GM23338 (cell line): ENCODE data around the gene PLEKHJ1. TPM values are rescaled to one million over a fixed set of nuclear protein-coding genes. Genes with fewer than 3 reads are reported as not detected.
A peak's percentile ranks its signal among the peaks of the same experiment; 100 is the strongest.

Experiments used
- ATAC-seq: fragments of 200-7000 bp; cut with Tn5 transposase; 3 replicates; pipeline ENCODE4 v1.9.1; 2020
- DNase-seq: peaks from one replicate; pipeline ENCODE4 v3.0.0-alpha.2; 2015; ENCODE audit warnings: low spot score
- H2AFZ ChIP-seq: fragments of 200-600 bp; sonication (generic); 2 replicates; pipeline ENCODE4 v1.8.0; 2016; ENCODE audit warnings: antibody characterized with exemption, mild to moderate bottlenecking, moderate library complexity
- H3F3A ChIP-seq: fragments of 200-600 bp; sonication (generic); replicated peaks from 2 replicates; pipeline ENCODE4 v1.8.0; 2017; ENCODE audit warnings: antibody characterized with exemption, mixed run types, low read depth
- H3K27ac ChIP-seq: fragments of 200-600 bp; sonication (generic); 2 replicates; pipeline ENCODE4 v1.6.1; 2016; ENCODE audit warnings: low read depth
- H3K27me3 ChIP-seq: fragments of 200-600 bp; sonication (generic); 2 replicates; pipeline ENCODE4 v1.8.0; 2016; ENCODE audit warnings: mild to moderate bottlenecking, mixed run types, moderate library complexity; ENCODE audit not compliant: insufficient read depth
- H3K36me3 ChIP-seq: fragments of 200-600 bp; sonication (generic); 2 replicates; pipeline ENCODE4 v1.8.0; 2016; ENCODE audit warnings: mild to moderate bottlenecking; ENCODE audit not compliant: insufficient read depth
- H3K4me1 ChIP-seq: fragments of 200-600 bp; sonication (generic); 2 replicates; pipeline ENCODE4 v1.8.0; 2016; ENCODE audit warnings: mild to moderate bottlenecking, moderate library complexity; ENCODE audit not compliant: insufficient read depth
- H3K4me2 ChIP-seq: fragments of 200-600 bp; sonication (generic); 2 replicates; pipeline ENCODE4 v1.7.1; 2017; ENCODE audit warnings: mixed run types
- H3K4me3 ChIP-seq: fragments of 200-600 bp; sonication (generic); 2 replicates; pipeline ENCODE4 v1.6.1; 2016; ENCODE audit warnings: mixed run types
- H3K79me2 ChIP-seq: fragments of 200-600 bp; sonication (generic); replicated peaks from 2 replicates; pipeline ENCODE4 v1.8.0; 2017; ENCODE audit warnings: mild to moderate bottlenecking; ENCODE audit not compliant: insufficient read depth
- H3K9me2 ChIP-seq: fragments of 200-600 bp; sonication (generic); 2 replicates; pipeline ENCODE4 v1.8.0; 2017; ENCODE audit not compliant: insufficient read depth
- H4K20me1 ChIP-seq: fragments of 200-600 bp; sonication (generic); replicated peaks from 2 replicates; pipeline ENCODE4 v1.8.0; 2017; ENCODE audit warnings: mild to moderate bottlenecking; ENCODE audit not compliant: insufficient read depth
- H3K27ac Mint-ChIP-seq: 2 replicates; pipeline ENCODE4 v1.8.0; 2020; ENCODE audit warnings: inconsistent platforms, mild to moderate bottlenecking, moderate library complexity, mixed read lengths
- H3K27me3 Mint-ChIP-seq: 3 replicates; pipeline ENCODE4 v1.8.0; 2022; ENCODE audit warnings: low read depth, mild to moderate bottlenecking, moderate library complexity, mixed read lengths, inconsistent platforms; ENCODE audit not compliant: insufficient read depth, poor library complexity
- H3K36me3 Mint-ChIP-seq: 3 replicates; pipeline ENCODE4 v1.8.0; 2021; ENCODE audit warnings: low read depth, mild to moderate bottlenecking, inconsistent platforms, moderate library complexity, mixed read lengths
- H3K4me1 Mint-ChIP-seq: 3 replicates; pipeline ENCODE4 v1.8.0; 2020; ENCODE audit warnings: mild to moderate bottlenecking, inconsistent platforms, mixed read lengths
- H3K4me3 Mint-ChIP-seq: 3 replicates; pipeline ENCODE4 v1.8.0; 2021; ENCODE audit warnings: moderate library complexity, mild to moderate bottlenecking, inconsistent platforms, mixed read lengths
- H3K9me3 Mint-ChIP-seq: 3 replicates; pipeline ENCODE4 v1.8.0; 2020; ENCODE audit warnings: moderate library complexity, mild to moderate bottlenecking, inconsistent platforms, mixed read lengths
- EZH2 ChIP-seq: fragments of 200-600 bp; sonication (generic); IDR thresholded peaks from one replicate; pipeline ENCODE4 v1.8.0; 2017; ENCODE audit warnings: antibody characterized with exemption, mild to moderate bottlenecking, low read depth; ENCODE audit not compliant: unreplicated experiment
- JUNB ChIP-seq: IDR thresholded peaks from one replicate; pipeline ENCODE4 v1.6.1; 2016; ENCODE audit warnings: antibody characterized with exemption; ENCODE audit not compliant: unreplicated experiment
- ZNF114 ChIP-seq: fragments of 250-450 bp; sonication (Bioruptor Pico); IDR thresholded peaks from 2 replicates; pipeline ENCODE4 v1.5.0; 2020; ENCODE audit warnings: mild to moderate bottlenecking, moderate library complexity
- polyA plus RNA-seq: library from polyadenylated mRNA; unstranded; fragments of >200 nt; fragmentation: Nextera tagmentation; extraction: Ambion mirVana; gene quantifications from 2 replicates; pipeline ENCODE4 v1.2.1, GENCODE V29; 2016
- total RNA-seq: library from RNA; depleted of rRNA; stranded (reverse); fragments of >200 nt; shearing (Covaris generic); gene quantifications from 2 replicates; pipeline ENCODE4 v1.2.3, GENCODE V29; 2014
- TF ChIP-seq, protein P1 (sequence below): IDR thresholded peaks from one replicate; pipeline ENCODE4 v1.6.1; 2018; ENCODE audit warnings: antibody characterized with exemption; ENCODE audit not compliant: unreplicated experiment
- TF ChIP-seq, protein P2 (sequence below): IDR thresholded peaks from 2 replicates; pipeline ENCODE4 v1.6.1; 2016; ENCODE audit warnings: antibody characterized with exemption
- TF ChIP-seq, protein P3 (sequence below): fragments of 250-450 bp; sonication (Bioruptor Pico); IDR thresholded peaks from 2 replicates; pipeline ENCODE4 v1.5.0; 2020; ENCODE audit warnings: mild to moderate bottlenecking, moderate library complexity

Gene PLEKHJ1
- total and polyA plus RNA-seq, 2 experiments from 2014 or later: 146 to 210 TPM

DNA sequence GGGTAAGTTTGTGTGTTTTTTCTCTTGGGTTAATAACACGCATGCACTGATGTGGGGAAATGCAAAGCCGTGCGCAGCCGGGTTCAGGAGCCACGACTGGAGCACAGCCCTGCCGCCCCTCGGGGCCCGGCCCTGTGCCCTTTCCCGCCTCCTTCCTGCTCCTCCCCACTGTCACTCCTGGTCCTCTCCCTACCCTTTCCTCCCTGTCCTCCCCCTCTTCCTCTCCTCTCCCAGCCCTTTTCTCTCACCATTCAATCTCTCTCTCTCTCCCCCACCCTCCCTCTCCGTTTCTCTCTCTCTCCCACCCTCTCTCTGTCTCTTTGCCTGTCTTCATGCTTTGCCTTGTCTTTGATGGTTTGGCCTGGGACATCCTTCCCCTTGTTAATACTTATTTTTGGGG lies 27.2 kb downstream of the PLEKHJ1 start:
- no peaks in the 10 kb centered on the region; the same call in 2 of the 3 replicates for H3K9me3 Mint-ChIP-seq
- H3K4me3 Mint-ChIP-seq: no peak overlapping the region
- Histone ChIP-seq H3K79me2 (0 out of 2 replicates have a peak, but pooled peaks cover 4% of the 10 kb centered on the region), H2AFZ (no peak overlapping the region), H3K4me3 (no peak overlapping the region), H3K27ac (peak overlapping the region; percentile 50; the same call in 1 of the 2 replicates), H3K4me2 (no peak overlapping the region), H3F3A (no peaks in the 10 kb centered on the region), H3K36me3 (peaks cover 6% of the 10 kb centered on the region; the same call in 1 of the 2 replicates), H3K4me1 (peaks cover 5% of the 10 kb centered on the region; the same call in 1 of the 2 replicates), H3K9me2 (no peaks in the 10 kb centered on the region), H3K27me3 (no peaks in the 10 kb centered on the region), H4K20me1 (0 out of 2 replicates have a peak, but pooled peaks cover 10% of the 10 kb centered on the region)
- no peak for ATAC-seq
- peaks cover 3% of the 10 kb centered on the region; the same call in 2 of the 3 replicates for H3K4me1 Mint-ChIP-seq
- H3K36me3 Mint-ChIP-seq: peaks cover 36% of the 10 kb centered on the region
- no peaks in the 10 kb centered on the region for H3K27me3 Mint-ChIP-seq
- no peak for DNase-seq
- TF ChIP-seq, protein P1, sequence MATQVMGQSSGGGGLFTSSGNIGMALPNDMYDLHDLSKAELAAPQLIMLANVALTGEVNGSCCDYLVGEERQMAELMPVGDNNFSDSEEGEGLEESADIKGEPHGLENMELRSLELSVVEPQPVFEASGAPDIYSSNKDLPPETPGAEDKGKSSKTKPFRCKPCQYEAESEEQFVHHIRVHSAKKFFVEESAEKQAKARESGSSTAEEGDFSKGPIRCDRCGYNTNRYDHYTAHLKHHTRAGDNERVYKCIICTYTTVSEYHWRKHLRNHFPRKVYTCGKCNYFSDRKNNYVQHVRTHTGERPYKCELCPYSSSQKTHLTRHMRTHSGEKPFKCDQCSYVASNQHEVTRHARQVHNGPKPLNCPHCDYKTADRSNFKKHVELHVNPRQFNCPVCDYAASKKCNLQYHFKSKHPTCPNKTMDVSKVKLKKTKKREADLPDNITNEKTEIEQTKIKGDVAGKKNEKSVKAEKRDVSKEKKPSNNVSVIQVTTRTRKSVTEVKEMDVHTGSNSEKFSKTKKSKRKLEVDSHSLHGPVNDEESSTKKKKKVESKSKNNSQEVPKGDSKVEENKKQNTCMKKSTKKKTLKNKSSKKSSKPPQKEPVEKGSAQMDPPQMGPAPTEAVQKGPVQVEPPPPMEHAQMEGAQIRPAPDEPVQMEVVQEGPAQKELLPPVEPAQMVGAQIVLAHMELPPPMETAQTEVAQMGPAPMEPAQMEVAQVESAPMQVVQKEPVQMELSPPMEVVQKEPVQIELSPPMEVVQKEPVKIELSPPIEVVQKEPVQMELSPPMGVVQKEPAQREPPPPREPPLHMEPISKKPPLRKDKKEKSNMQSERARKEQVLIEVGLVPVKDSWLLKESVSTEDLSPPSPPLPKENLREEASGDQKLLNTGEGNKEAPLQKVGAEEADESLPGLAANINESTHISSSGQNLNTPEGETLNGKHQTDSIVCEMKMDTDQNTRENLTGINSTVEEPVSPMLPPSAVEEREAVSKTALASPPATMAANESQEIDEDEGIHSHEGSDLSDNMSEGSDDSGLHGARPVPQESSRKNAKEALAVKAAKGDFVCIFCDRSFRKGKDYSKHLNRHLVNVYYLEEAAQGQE: no peak
- TF ChIP-seq ZNF114 (CRISPR knock-in tag) (no peak), JUNB (no peak), EZH2 (no peak)
- TF ChIP-seq, protein P2, sequence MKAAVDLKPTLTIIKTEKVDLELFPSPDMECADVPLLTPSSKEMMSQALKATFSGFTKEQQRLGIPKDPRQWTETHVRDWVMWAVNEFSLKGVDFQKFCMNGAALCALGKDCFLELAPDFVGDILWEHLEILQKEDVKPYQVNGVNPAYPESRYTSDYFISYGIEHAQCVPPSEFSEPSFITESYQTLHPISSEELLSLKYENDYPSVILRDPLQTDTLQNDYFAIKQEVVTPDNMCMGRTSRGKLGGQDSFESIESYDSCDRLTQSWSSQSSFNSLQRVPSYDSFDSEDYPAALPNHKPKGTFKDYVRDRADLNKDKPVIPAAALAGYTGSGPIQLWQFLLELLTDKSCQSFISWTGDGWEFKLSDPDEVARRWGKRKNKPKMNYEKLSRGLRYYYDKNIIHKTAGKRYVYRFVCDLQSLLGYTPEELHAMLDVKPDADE: no peak
- TF ChIP-seq, protein P3, sequence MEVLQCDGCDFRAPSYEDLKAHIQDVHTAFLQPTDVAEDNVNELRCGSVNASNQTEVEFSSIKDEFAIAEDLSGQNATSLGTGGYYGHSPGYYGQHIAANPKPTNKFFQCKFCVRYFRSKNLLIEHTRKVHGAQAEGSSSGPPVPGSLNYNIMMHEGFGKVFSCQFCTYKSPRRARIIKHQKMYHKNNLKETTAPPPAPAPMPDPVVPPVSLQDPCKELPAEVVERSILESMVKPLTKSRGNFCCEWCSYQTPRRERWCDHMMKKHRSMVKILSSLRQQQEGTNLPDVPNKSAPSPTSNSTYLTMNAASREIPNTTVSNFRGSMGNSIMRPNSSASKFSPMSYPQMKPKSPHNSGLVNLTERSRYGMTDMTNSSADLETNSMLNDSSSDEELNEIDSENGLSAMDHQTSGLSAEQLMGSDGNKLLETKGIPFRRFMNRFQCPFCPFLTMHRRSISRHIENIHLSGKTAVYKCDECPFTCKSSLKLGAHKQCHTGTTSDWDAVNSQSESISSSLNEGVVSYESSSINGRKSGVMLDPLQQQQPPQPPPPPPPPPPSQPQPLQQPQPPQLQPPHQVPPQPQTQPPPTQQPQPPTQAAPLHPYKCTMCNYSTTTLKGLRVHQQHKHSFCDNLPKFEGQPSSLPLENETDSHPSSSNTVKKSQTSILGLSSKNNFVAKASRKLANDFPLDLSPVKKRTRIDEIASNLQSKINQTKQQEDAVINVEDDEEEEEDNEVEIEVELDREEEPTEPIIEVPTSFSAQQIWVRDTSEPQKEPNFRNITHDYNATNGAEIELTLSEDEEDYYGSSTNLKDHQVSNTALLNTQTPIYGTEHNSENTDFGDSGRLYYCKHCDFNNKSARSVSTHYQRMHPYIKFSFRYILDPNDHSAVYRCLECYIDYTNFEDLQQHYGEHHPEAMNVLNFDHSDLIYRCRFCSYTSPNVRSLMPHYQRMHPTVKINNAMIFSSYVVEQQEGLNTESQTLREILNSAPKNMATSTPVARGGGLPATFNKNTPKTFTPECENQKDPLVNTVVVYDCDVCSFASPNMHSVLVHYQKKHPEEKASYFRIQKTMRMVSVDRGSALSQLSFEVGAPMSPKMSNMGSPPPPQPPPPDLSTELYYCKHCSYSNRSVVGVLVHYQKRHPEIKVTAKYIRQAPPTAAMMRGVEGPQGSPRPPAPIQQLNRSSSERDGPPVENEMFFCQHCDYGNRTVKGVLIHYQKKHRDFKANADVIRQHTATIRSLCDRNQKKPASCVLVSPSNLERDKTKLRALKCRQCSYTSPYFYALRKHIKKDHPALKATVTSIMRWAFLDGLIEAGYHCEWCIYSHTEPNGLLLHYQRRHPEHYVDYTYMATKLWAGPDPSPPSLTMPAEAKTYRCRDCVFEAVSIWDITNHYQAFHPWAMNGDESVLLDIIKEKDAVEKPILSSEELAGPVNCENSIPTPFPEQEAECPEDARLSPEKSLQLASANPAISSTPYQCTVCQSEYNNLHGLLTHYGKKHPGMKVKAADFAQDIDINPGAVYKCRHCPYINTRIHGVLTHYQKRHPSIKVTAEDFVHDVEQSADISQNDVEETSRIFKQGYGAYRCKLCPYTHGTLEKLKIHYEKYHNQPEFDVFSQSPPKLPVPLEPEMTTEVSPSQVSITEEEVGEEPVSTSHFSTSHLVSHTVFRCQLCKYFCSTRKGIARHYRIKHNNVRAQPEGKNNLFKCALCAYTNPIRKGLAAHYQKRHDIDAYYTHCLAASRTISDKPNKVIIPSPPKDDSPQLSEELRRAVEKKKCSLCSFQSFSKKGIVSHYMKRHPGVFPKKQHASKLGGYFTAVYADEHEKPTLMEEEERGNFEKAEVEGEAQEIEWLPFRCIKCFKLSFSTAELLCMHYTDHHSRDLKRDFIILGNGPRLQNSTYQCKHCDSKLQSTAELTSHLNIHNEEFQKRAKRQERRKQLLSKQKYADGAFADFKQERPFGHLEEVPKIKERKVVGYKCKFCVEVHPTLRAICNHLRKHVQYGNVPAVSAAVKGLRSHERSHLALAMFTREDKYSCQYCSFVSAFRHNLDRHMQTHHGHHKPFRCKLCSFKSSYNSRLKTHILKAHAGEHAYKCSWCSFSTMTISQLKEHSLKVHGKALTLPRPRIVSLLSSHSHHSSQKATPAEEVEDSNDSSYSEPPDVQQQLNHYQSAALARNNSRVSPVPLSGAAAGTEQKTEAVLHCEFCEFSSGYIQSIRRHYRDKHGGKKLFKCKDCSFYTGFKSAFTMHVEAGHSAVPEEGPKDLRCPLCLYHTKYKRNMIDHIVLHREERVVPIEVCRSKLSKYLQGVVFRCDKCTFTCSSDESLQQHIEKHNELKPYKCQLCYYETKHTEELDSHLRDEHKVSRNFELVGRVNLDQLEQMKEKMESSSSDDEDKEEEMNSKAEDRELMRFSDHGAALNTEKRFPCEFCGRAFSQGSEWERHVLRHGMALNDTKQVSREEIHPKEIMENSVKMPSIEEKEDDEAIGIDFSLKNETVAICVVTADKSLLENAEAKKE: no peak
- no peak overlapping the region for H3K27ac Mint-ChIP-seq
